ENCODE measurements around the gene AKR1C1. TPM values are rescaled to one million over a fixed set of nuclear protein-coding genes. Genes with fewer than 3 reads are reported as not detected.

The AKR1C1 gene
- total RNA-seq, 4 donors from 2014 or later: 47.1 to 94.8 (median 77.5) TPM

DNA sequence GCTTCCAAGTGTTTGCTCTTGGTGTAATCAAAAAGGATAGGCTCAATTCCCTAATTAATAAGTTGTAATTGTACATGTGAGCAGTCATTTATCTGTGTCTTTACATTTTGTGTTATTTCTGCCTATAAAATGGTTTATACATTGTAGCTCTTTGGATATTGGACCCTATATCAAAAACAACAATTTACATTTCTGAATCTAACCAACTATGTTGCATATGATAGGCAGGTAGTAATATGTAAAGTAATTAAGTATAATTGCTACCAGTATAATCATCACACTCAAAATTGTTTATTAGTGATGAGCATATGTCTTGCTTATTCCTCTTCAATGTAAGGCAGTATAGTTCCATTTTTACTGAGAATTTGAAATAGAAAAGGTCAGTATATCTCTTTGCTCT, 13.8 kb downstream of the AKR1C1 start:
- Histone ChIP-seq H3K27me3 (no peaks in the 10 kb centered on the region), H3K27ac (no peak overlapping the region), H3K4me3 (no peak overlapping the region), H3K9me3 (no peaks in the 10 kb centered on the region), H3K4me1 (peaks cover 0 to 9% (median 0%) of the 10 kb centered on the region in 4 donors), H3K36me3 (peaks cover 0 to 18% (median 0%) of the 10 kb centered on the region in 3 donors)
- DNase-seq (ENCODE audit: low spot score in 2 of 2): no peak
- no peak for TF ChIP-seq EP300 (IDR thresholded peaks at IDR 0.05)
- TF ChIP-seq POLR2A (IDR thresholded peaks at IDR 0.05): no peak
- TF ChIP-seq, protein P1, sequence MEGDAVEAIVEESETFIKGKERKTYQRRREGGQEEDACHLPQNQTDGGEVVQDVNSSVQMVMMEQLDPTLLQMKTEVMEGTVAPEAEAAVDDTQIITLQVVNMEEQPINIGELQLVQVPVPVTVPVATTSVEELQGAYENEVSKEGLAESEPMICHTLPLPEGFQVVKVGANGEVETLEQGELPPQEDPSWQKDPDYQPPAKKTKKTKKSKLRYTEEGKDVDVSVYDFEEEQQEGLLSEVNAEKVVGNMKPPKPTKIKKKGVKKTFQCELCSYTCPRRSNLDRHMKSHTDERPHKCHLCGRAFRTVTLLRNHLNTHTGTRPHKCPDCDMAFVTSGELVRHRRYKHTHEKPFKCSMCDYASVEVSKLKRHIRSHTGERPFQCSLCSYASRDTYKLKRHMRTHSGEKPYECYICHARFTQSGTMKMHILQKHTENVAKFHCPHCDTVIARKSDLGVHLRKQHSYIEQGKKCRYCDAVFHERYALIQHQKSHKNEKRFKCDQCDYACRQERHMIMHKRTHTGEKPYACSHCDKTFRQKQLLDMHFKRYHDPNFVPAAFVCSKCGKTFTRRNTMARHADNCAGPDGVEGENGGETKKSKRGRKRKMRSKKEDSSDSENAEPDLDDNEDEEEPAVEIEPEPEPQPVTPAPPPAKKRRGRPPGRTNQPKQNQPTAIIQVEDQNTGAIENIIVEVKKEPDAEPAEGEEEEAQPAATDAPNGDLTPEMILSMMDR (IDR thresholded peaks at IDR 0.05): no peak

GRCh38 chr10:4978870-4979269, 15.7 kb downstream of the AKR1C1 start:
- H3K4me3 ChIP-seq: no peak overlapping the region
- DNase-seq (ENCODE audit: low spot score in 2 of 2): no peak
- no peaks in the 10 kb centered on the region for H3K27me3 ChIP-seq
- H3K9me3 ChIP-seq: no peaks in the 10 kb centered on the region
- peaks cover 0 to 9% (median 0%) of the 10 kb centered on the region in 3 donors for H3K36me3 ChIP-seq
- 93 to 94% methylated on average over 4 of the region's 4 CpGs for WGBS, 2 donors
- peaks cover 0 to 9% (median 0%) of the 10 kb centered on the region in 4 donors for H3K4me1 ChIP-seq
- TF ChIP-seq, protein P1 (IDR thresholded peaks at IDR 0.05): no peak
- TF ChIP-seq EP300 (IDR thresholded peaks at IDR 0.05): no peak
- no peak for TF ChIP-seq POLR2A (IDR thresholded peaks at IDR 0.05)
- H3K27ac ChIP-seq: no peak overlapping the region

DNA sequence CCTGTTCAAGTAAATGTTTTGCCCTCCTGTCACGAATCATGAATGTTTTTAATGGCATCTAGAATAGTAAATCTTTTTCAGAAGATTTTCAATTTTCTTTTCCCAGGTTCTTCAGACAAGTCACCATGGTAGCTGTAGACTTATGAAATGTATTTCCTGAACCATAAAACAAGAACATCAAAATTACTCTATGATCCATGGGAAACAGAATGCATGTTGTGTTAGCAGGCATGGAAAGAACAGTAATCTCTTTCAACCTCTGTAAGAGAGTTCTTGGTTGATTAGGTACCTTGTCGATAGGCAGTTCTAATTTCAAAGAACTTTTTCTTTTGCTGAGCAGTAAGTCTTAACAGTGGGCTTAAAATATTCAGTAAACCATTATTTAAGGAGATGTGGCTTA, 17.6 kb downstream of the AKR1C1 start:
- Histone ChIP-seq H3K27me3 (no peaks in the 10 kb centered on the region), H3K9me3 (no peaks in the 10 kb centered on the region), H3K27ac (peak overlapping the region in 1 of 4 donors; percentile 77), H3K36me3 (peaks cover 0 to 9% (median 0%) of the 10 kb centered on the region in 3 donors), H3K4me1 (peaks cover 0 to 16% (median 0%) of the 10 kb centered on the region in 4 donors), H3K4me3 (no peak overlapping the region)
- 69 to 70% methylated on average over 2 of the region's 2 CpGs for WGBS, 2 donors
- DNase-seq (ENCODE audit: low spot score in 2 of 2): no peak
- no peak for TF ChIP-seq EP300 (IDR thresholded peaks at IDR 0.05)
- no peak for TF ChIP-seq POLR2A (IDR thresholded peaks at IDR 0.05)
- TF ChIP-seq, protein P1 (IDR thresholded peaks at IDR 0.05): no peak

DNA sequence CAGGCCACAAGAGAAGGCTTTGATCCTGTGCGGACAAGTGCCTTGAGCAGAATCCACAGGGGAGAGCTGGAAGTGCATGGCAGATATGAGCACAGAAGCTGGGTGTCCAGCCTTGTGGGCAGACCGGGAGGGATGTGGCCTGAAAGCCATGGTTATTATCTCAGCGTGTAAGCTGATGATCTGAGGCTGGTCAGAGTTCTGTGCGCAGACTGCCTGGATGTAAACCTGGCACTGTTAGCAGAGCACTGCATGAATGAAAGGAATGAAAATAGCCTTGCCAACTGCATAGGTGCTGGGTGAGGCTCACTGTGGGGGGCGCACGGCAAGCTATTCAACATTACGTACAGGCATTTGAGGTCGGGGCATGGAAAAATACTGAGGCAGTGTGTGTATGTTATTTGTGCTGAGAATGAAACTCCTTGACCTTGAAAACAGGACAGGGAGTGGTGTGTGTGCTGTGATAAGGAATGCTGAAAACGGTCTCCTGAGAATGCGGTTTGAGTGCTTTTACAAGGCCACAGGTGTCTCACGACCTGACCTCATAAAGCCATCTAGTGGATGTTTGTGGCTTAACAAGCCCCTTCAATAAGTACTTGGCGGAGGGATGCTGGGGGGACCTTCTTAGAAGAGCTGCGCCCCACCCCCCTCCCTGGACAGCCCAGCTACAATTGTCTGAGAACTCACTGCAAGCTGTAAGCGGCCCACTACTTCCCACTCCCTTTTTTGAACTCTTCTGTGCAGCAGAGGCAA, 18.7 kb downstream of the AKR1C1 start:
- no peaks in the 10 kb centered on the region for H3K9me3 ChIP-seq
- TF ChIP-seq EP300 (IDR thresholded peaks at IDR 0.05): peak in 1 of 2 donors; percentile 38
- TF ChIP-seq, protein P1 (IDR thresholded peaks at IDR 0.05): peak in 4 of 5 experiments; percentile 16 to 58 (median 34)
- TF ChIP-seq POLR2A (IDR thresholded peaks at IDR 0.05): no peak
- peak; percentile 16 to 34 for DNase-seq (ENCODE audit: low spot score in 2 of 2)
- no peaks in the 10 kb centered on the region for H3K27me3 ChIP-seq
- no peak overlapping the region for H3K4me3 ChIP-seq
- peaks cover 0 to 8% (median 0%) of the 10 kb centered on the region in 3 donors for H3K36me3 ChIP-seq
- H3K27ac ChIP-seq: peak overlapping the region in 3 of 4 donors; percentile 37 to 77 (median 70)
- WGBS, 2 donors: 47 to 49% methylated on average over 14 of the region's 14 CpGs
- H3K4me1 ChIP-seq: peaks cover 0 to 16% (median 0%) of the 10 kb centered on the region in 4 donors

GRCh38 chr10:4982764-4983226, 19.6 kb downstream of the AKR1C1 start:
- no peak for DNase-seq (ENCODE audit: low spot score in 2 of 2)
- Histone ChIP-seq H3K4me3 (no peak overlapping the region), H3K9me3 (no peaks in the 10 kb centered on the region), H3K27ac (peak overlapping the region in 1 of 4 donors; percentile 8), H3K27me3 (no peaks in the 10 kb centered on the region), H3K36me3 (no peaks in the 10 kb centered on the region), H3K4me1 (peaks cover 0 to 16% (median 0%) of the 10 kb centered on the region in 4 donors)
- 90 to 93% methylated on average over 9 of the region's 9 CpGs for WGBS, 2 donors
- TF ChIP-seq, protein P1 (IDR thresholded peaks at IDR 0.05): no peak
- TF ChIP-seq POLR2A (IDR thresholded peaks at IDR 0.05) (no peak), EP300 (IDR thresholded peaks at IDR 0.05) (no peak)

Data from tibial nerve (tissue), 4 donors.